ENCODE results near the gene NRTN. TPM values are rescaled to one million over a fixed set of nuclear protein-coding genes. Genes with fewer than 3 reads are reported as not detected.
"Not testable (repeated sequence)": the region's sequence is repeated elsewhere in the genome, so short reads cannot be mapped to it uniquely, and the experiment has no call there.

Gene NRTN
- total RNA-seq, 3 donors from 2014 or later, result 0.48 to 1.8 (median 1.6) TPM

DNA sequence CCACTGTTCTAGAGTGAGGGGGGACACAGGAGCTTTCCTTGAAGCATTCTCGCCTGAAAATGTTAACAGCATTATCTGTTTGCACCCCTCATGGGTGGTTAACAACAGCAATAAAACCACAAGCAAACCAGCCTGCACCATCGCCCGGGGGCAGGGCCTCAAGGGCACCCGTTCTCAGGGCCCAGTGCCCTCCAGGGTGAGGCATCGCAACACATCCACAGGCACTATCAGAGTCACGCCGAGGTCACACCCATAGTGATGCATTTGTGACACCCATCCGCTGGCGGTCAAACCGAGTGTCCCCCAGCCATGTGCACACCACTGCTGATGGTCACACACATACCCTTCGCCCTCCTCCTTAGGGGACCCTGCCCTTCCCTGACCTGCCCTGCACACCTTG is 60.9 kb downstream of the NRTN start:
- no peak for DNase-seq (ENCODE audit: low spot score in 2 of 2)
- no peak for TF ChIP-seq CTCF (IDR thresholded peaks at IDR 0.05)
- TF ChIP-seq POLR2A (IDR thresholded peaks at IDR 0.05), result no peak
- no peak for TF ChIP-seq POLR2AphosphoS5 (IDR thresholded peaks at IDR 0.05)
- H3K4me3 ChIP-seq, result no peak overlapping the region
- H3K9me3 ChIP-seq, result no peaks in the 10 kb centered on the region
- H3K4me1 ChIP-seq, result no peaks in the 10 kb centered on the region
- H3K27ac ChIP-seq, result no peak overlapping the region
- intact Hi-C loops (cut with DNase I; ENCODE audit: low total_unique reads), result no loop called here
- H3K36me3 ChIP-seq, result no peaks in the 10 kb centered on the region
- H3K27me3 ChIP-seq, result no peaks in the 10 kb centered on the region

GRCh38 chr19:5867201-5868136 is 62.6 kb downstream of the NRTN start:
- no peak for DNase-seq (ENCODE audit: low spot score in 2 of 2)
- Histone ChIP-seq H3K27ac (no peak overlapping the region), H3K4me1 (no peaks in the 10 kb centered on the region), H3K27me3 (no peaks in the 10 kb centered on the region), H3K4me3 (no peak overlapping the region), H3K9me3 (no peaks in the 10 kb centered on the region), H3K36me3 (no peaks in the 10 kb centered on the region)
- TF ChIP-seq POLR2AphosphoS5 (IDR thresholded peaks at IDR 0.05) (no peak), CTCF (IDR thresholded peaks at IDR 0.05) (no peak), POLR2A (IDR thresholded peaks at IDR 0.05) (no peak)
- intact Hi-C loops (cut with DNase I; ENCODE audit: low total_unique reads), result no loop called here

- H3K4me3 ChIP-seq, result no peak overlapping the region
- TF ChIP-seq POLR2A (IDR thresholded peaks at IDR 0.05) (no peak), POLR2AphosphoS5 (IDR thresholded peaks at IDR 0.05) (no peak), CTCF (IDR thresholded peaks at IDR 0.05) (no peak)
- DNase-seq (ENCODE audit: low spot score in 2 of 2), result no peak
- intact Hi-C loops (cut with DNase I; ENCODE audit: low total_unique reads), result no loop called here
- no peaks in the 10 kb centered on the region for H3K27me3 ChIP-seq
- H3K27ac ChIP-seq, result no peak overlapping the region
- no peaks in the 10 kb centered on the region for H3K36me3 ChIP-seq
- no peaks in the 10 kb centered on the region for H3K9me3 ChIP-seq
- no peaks in the 10 kb centered on the region for H3K4me1 ChIP-seq
These were observed 66.1 kb downstream of the NRTN start for GRCh38 chr19:5870986-5871394.

- DNase-seq (ENCODE audit: low spot score in 2 of 2), result no peak
These were observed 68.8 kb downstream of the NRTN start for GRCh38 chr19:5873617-5874199.

GRCh38 chr19:5874496-5874895 is 69.6 kb downstream of the NRTN start:
- intact Hi-C loops (cut with DNase I; ENCODE audit: low total_unique reads); H3K4me3 ChIP-seq; H3K27ac ChIP-seq; DNase-seq (ENCODE audit: low spot score in 2 of 2); H3K36me3 ChIP-seq; H3K4me1 ChIP-seq; H3K9me3 ChIP-seq; H3K27me3 ChIP-seq: not testable (repeated sequence)

More at GRCh38 chr19:5873617-5874199, 68.8 kb downstream of the NRTN start:
- Histone ChIP-seq H3K27ac (no peak overlapping the region), H3K4me1 (peaks cover 0 to 3% of the 10 kb centered on the region in 2 donors), H3K9me3 (no peaks in the 10 kb centered on the region), H3K27me3 (peaks cover 0 to 4% of the 10 kb centered on the region in 2 donors), H3K4me3 (no peak overlapping the region), H3K36me3 (no peaks in the 10 kb centered on the region)
- TF ChIP-seq POLR2AphosphoS5 (IDR thresholded peaks at IDR 0.05), result no peak
- TF ChIP-seq POLR2A (IDR thresholded peaks at IDR 0.05), result no peak
- no peak for TF ChIP-seq CTCF (IDR thresholded peaks at IDR 0.05)
- intact Hi-C loops (cut with DNase I; ENCODE audit: low total_unique reads), result no loop called here

Measured in breast epithelium (tissue), 4 donors.